Muscle of back (tissue), 11 donors: ENCODE measurements around the gene SPATS2. TPM values are rescaled to one million over a fixed set of nuclear protein-coding genes. Genes with fewer than 3 reads are reported as not detected.

Experiments
- DNase-seq, 3 donors: peaks; one replicate each; pipeline versions ENCODE4 v3.0.0 to v3.0.0-alpha.2; 2013
- polyA plus RNA-seq, 10 donors: library from polyadenylated mRNA; unstranded; fragments of 120-200 nt; gene quantifications; one replicate each; pipeline ENCODE4 v1.2.1, GENCODE V29; 2013; ENCODE audit not compliant: insufficient read length in 10 of 10

Gene SPATS2
- polyA plus RNA-seq, 10 donors: 23.0 to 37.0 (median 28.1) TPM

DNA sequence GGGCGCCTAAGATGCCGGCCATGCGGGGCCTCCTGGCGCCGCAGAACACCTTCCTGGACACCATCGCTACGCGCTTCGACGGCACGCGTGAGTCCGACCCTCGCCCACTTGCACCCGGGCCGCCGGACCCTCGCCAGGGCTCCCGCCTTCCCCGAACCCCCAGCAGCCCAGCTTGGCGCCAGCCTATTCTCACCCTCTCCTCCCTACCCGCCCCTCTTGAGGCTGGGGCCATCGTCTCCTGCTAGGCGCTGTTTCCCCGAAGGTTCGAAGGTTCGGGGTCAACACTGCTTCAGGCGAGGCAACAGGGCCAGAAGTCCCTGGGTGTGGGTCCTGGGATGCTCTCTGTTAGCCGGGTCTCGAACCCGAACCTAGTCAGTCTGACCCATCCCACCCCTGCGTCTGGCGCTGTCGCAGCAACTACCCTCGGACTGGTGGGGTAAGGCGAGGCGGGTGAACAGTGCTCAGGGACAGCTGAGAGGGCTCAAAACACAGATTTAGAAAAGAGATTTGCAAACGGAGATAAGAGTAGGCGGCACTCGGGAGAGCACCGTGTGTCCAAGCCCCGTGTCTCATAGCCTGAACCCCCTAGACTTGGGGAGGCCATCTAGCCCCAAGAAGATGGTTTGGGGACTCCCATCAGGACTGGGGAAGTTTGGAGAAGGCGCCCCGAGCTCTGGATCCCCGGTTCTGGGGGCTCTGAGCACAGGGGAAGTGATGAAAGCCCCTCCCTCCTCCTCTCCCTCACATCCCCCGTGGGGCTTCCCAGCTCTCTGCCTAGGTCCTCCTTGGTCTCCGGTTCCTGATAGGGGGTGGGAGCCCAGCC lies 172.4 kb downstream of the SPATS2 start:
- DNase-seq: no peak

DNA sequence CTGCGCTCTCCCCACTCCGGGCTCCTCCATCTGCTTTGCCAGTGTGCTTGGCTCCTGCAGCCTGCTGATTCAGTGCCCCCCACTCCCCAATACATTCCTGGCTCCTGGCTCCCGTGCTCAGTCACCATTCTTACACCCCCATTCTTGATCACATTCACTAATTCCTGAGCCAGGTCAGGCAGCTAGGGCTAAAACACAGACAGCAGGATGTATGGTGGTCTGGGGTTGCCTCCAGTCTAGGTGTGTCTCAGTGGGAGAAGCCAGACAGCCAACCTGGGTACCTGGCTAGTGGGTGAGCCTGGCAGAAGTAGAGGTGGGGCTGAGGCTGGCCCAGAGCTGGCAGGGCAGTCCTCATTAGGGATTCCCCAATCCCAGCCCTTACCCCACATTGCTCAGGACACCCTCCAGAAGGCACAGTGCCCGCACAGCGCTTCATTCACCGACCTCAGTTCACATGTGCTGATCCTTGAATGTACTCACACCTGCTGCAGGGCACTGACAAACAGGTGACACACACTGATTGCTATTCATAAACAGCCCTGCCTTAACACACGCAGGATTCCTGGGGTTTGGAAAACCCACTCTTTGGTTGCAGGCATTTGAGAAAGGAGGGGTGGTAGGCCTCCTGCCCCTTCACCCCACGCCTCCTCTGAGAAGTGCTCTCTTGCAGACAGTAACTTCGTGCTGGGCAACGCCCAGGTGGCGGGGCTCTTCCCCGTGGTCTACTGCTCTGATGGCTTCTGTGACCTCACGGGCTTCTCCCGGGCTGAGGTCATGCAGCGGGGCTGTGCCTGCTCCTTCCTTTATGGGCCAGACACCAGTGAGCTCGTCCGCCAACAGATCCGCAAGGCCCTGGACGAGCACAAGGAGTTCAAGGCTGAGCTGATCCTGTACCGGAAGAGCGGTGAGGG lies 173.2 kb downstream of the SPATS2 start:
- no peak for DNase-seq

DNA sequence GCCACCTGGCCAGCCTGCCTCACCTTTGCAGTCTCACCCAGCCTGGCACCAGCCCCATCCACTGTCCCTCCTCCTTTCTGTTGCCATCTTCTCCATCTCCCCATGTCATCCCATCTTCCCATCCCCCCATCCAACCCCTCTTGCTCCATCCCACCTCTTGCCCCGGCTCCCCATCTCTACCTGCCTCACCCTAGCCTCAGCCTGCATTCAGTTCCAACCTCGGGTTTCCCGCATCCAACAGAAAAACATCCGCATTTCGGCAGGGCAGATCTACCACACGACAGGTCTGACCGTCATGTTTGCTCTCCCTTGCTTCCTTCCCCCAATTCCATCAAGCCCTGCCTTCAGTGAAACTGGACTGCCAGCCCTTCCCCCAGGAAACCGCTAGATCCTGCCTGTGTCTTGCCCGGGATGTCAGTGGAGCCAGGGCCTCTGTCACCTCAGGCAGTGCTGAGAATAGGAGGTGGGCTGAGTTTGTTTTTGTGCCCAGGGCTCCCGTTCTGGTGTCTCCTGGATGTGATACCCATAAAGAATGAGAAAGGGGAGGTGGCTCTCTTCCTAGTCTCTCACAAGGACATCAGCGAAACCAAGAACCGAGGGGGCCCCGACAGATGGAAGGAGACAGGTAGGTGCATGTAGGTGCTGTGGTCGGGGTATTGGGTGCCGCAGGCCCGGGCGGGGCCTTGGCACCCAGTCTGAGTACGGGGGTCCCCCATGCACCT lies 174.0 kb downstream of the SPATS2 start:
- no peak for DNase-seq

- DNase-seq: no peak
Measured at GRCh38 chr12:49541911-49542505, 174.7 kb downstream of the SPATS2 start.

GRCh38 chr12:49542592-49543160 lies 175.4 kb downstream of the SPATS2 start:
- no peak for DNase-seq

- DNase-seq: no peak
Measured at GRCh38 chr12:49543221-49543913, 176.1 kb downstream of the SPATS2 start.

DNA sequence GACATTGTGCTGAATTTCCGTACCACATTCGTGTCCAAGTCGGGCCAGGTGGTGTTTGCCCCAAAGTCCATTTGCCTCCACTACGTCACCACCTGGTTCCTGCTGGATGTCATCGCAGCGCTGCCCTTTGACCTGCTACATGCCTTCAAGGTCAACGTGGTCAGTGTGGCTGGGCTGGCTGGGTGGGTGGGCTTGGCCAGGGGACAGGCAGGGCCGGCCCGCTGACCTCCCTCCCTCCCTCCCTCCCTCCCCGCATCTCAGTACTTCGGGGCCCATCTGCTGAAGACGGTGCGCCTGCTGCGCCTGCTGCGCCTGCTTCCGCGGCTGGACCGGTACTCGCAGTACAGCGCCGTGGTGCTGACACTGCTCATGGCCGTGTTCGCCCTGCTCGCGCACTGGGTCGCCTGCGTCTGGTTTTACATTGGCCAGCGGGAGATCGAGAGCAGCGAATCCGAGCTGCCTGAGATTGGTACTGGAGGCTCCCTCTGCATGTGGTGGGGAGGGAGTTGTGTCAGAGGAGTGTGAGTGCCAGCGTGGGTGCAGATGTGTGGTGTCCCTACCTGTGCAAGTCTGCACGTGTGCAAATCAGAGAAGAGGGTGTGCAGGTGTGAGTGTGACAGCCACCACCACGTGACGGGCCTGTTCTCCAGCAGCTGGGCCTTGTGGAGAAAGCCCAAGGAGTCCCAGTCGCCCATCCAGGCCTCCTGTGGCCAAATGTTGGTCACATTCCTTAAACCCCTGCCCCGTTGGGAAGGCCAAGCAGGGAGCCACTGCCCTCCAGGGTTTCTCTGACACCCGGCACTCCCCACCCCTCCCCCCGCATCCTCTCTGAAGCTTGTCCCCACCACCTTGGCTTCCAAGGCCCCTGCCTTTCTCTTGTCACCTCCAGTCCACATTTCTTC lies 176.9 kb downstream of the SPATS2 start:
- DNase-seq: no peak

- no peak for DNase-seq
Measured at GRCh38 chr12:49545815-49546214, 178.6 kb downstream of the SPATS2 start.

- no peak for DNase-seq
Measured at GRCh38 chr12:49546481-49546880, 179.2 kb downstream of the SPATS2 start.

- no peak for DNase-seq
Measured at GRCh38 chr12:49547090-49547690, 179.9 kb downstream of the SPATS2 start.

DNA sequence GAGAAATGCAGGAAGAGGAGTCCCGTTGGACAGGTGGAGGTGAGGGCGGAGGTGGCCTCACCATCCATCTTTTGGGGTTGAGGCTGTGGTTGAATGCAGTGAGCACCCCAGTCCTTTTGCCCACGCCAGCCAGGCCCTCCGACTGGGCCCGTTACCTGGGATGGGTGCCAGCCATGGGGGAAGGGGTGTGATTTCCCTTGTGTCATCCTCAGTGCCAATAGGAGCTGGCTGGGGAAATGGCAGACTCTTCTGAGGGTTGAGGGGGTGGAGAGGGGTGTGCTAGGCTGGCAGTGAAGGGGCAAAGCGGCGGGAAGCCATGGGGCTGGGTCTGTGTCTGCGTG lies 181.2 kb downstream of the SPATS2 start:
- DNase-seq: no peak

DNA sequence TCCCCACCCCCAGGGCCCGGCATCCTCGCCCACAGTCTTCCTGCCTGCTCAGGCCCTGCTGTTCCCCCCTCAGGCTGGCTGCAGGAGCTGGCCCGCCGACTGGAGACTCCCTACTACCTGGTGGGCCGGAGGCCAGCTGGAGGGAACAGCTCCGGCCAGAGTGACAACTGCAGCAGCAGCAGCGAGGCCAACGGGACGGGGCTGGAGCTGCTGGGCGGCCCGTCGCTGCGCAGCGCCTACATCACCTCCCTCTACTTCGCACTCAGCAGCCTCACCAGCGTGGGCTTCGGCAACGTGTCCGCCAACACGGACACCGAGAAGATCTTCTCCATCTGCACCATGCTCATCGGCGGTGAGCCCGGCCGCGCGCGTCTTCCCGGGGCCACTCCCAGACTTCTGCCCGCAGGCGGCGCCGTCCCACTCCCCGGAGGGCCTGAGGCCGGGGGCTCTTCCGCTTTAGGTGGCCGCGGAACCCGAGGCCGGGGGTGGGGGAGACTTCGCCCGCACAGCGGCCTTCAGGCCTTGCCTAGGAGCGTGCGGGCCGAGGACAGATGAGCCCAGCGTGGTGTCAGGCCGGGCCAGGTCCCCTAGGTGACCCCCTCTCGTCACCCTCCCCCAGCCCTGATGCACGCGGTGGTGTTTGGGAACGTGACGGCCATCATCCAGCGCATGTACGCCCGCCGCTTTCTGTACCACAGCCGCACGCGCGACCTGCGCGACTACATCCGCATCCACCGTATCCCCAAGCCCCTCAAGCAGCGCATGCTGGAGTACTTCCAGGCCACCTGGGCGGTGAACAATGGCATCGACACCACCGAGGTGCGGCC lies 181.8 kb downstream of the SPATS2 start:
- DNase-seq: peak in 2 of 3 donors; percentile 25 to 86

- DNase-seq: no peak
Measured at GRCh38 chr12:49549735-49550692, 182.8 kb downstream of the SPATS2 start.

DNA sequence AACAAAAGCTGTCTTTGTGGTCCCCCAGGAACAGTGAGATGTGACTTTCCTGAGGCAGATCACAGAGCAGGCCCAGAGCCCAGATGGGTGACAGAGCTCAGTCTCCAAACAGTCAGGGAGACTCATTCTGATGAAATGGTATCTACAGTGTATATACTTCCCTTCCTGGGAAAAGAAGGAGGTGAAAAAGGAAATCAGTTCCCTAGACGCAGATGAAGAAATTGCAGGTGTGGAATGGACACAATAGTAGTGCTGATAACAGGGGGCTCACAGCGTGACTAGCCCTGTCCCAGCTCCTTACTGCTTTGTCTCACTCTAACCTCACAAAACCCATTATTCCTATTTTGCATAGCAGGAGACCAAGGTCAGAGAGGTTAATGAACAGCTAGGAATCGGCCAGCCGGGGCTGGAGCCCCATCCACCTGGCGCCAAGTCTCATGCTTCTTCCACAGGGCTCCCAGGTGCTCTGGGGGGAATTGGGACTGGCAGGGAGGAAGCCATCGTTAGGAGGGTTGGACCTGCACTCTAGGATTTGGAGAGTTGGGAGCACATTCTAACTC lies 183.5 kb downstream of the SPATS2 start:
- DNase-seq: no peak

DNA sequence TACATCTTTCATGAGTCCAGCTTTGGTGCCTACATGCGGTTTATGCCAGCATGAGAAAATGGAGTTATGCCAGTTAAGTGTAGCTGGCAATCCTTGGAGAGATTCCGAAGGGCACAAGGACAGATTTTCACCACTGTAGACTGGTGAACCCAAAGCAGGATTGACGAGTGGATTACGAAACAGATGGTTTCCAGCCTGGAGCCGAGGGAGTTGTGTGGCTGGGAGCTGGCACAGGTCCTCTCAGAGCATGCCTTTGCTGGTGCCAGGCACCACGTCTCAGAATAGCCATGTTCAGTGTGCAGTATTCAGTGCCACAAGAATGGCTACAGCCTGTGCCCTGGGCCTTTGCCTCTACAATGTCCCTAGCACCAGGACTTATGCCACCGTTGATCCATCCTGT lies 184.8 kb downstream of the SPATS2 start:
- no peak for DNase-seq

DNA sequence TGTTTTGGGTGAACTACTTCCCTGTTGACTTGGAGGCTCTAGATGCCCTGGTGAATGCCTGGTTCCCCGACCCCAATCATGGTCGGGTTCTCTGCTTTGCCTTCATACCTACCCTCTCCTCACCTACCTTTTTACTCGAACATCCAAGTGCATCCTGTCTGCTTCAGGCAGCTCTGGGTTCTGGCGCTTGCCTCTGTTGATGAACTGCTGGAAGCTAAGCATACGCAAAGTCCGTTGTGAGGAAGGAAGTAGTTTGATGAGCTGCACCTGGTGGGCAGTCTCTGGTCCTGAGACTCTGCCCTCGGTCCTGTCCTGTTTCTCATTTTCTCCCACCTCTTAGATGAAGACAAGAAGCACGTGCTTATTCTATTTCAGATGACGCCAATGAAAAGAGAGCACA lies 185.2 kb downstream of the SPATS2 start:
- DNase-seq: no peak

- DNase-seq: no peak
Measured at GRCh38 chr12:49552899-49553298, 185.6 kb downstream of the SPATS2 start.
